Testis (tissue), 2 donors: ENCODE data around the gene CCDC116.

ENCODE experiments used
- POLR2A ChIP-seq: fragments of 450-650 bp; IDR thresholded peaks from one replicate; pipeline ENCODE4 v1.6.1; 2017; ENCODE audit warnings: antibody characterized with exemption, mild to moderate bottlenecking, moderate library complexity
- TF ChIP-seq, protein P1 (sequence below), 3 experiments: fragments of 450-650 bp in 2 of 3; fragments of 200-600 bp in 1 of 3; sonication (generic) in 1 of 3; IDR thresholded peaks; one replicate each; pipeline ENCODE4 v1.5.1; 2016 to 2019; ENCODE audit warnings: antibody characterized with exemption in 3 of 3, mild to moderate bottlenecking in 2 of 3, moderate library complexity in 1 of 3

DNA sequence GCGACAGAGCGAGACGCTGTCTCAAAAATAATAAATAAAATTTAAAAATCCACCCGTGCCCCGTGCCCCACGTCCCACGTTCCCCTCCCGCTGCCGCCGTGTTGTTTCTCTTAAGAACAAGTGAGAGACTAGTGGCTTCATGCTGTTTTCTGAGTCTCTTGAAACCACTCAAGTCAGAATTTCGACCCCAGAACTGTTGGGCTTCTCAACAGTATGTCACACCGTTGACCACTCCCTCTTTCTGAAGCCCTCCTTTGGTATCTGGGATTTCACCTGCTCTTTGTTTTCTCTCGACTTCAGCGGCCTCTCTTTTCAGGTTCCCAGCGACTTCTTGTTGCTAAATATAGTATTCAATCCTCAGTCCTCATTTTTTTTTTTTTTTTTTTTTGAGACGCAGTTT is 34.2 kb downstream of the CCDC116 start:
- TF ChIP-seq, protein P1, sequence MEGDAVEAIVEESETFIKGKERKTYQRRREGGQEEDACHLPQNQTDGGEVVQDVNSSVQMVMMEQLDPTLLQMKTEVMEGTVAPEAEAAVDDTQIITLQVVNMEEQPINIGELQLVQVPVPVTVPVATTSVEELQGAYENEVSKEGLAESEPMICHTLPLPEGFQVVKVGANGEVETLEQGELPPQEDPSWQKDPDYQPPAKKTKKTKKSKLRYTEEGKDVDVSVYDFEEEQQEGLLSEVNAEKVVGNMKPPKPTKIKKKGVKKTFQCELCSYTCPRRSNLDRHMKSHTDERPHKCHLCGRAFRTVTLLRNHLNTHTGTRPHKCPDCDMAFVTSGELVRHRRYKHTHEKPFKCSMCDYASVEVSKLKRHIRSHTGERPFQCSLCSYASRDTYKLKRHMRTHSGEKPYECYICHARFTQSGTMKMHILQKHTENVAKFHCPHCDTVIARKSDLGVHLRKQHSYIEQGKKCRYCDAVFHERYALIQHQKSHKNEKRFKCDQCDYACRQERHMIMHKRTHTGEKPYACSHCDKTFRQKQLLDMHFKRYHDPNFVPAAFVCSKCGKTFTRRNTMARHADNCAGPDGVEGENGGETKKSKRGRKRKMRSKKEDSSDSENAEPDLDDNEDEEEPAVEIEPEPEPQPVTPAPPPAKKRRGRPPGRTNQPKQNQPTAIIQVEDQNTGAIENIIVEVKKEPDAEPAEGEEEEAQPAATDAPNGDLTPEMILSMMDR (IDR thresholded peaks at IDR 0.05), result no peak
- TF ChIP-seq POLR2A, result no peak
